ENCODE measurements around the gene COL9A2.

DNA sequence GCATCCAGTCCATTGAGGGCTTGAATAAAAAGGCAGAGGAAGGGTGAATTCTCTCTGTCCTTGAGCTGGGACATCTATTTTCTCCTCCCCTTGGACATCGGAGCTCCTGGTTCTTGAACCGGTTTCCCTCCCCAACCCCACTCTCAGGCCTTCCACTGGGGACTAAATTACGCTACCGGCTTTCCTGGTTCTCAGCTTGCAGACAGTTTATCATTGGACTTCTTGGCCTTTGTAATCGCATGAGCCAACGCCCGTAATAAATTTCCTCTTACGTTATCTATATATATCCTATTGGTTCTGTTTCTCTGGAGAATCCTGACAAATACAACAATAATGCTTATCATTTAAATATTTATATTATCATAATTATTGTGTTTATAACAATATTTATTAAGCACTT, 20.4 kb upstream of the COL9A2 start:
- TF ChIP-seq, protein P1, sequence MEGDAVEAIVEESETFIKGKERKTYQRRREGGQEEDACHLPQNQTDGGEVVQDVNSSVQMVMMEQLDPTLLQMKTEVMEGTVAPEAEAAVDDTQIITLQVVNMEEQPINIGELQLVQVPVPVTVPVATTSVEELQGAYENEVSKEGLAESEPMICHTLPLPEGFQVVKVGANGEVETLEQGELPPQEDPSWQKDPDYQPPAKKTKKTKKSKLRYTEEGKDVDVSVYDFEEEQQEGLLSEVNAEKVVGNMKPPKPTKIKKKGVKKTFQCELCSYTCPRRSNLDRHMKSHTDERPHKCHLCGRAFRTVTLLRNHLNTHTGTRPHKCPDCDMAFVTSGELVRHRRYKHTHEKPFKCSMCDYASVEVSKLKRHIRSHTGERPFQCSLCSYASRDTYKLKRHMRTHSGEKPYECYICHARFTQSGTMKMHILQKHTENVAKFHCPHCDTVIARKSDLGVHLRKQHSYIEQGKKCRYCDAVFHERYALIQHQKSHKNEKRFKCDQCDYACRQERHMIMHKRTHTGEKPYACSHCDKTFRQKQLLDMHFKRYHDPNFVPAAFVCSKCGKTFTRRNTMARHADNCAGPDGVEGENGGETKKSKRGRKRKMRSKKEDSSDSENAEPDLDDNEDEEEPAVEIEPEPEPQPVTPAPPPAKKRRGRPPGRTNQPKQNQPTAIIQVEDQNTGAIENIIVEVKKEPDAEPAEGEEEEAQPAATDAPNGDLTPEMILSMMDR (IDR thresholded peaks at IDR 0.05; ENCODE audit: extremely low read depth in 1 of 2, insufficient read depth in 1 of 2, low read depth in 1 of 2, low read length in 2 of 2) = no peak
- TF ChIP-seq POLR2A (IDR thresholded peaks at IDR 0.05; ENCODE audit: low read depth, low read length) (no peak), MYC (IDR thresholded peaks at IDR 0.05; ENCODE audit: low read depth, low read length) (no peak), GATA2 (IDR thresholded peaks at IDR 0.05; ENCODE audit: insufficient read depth, insufficient read length, low read depth, low read length) (no peak), POLR2AphosphoS5 (IDR thresholded peaks at IDR 0.05; ENCODE audit: insufficient read depth, low read depth, low read length) (no peak)
- TF ChIP-seq, protein P2, sequence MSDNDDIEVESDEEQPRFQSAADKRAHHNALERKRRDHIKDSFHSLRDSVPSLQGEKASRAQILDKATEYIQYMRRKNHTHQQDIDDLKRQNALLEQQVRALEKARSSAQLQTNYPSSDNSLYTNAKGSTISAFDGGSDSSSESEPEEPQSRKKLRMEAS (IDR thresholded peaks at IDR 0.05; ENCODE audit: insufficient read depth, insufficient read length) = no peak
